Liver (tissue), 9 donors: ENCODE results near the gene DNAH7. TPM values are rescaled to one million over a fixed set of nuclear protein-coding genes. Genes with fewer than 3 reads are reported as not detected.

ENCODE experiments used
- DNase-seq: peaks from one replicate; pipeline ENCODE4 v3.0.0-alpha.2; 2017; ENCODE audit warnings: low spot score
- H3K27ac ChIP-seq, 2 donors: one replicate each; pipeline ENCODE4 v1.7.0; 2013; ENCODE audit warnings: inconsistent platforms in 2 of 2, low read length in 2 of 2, control low read depth in 1 of 2, low read depth in 1 of 2, mild to moderate bottlenecking in 1 of 2
- H3K27me3 ChIP-seq, 4 donors: one replicate each; pipeline versions ENCODE4 v1.6.1 to v1.7.0; 2013; ENCODE audit warnings: low read length in 3 of 4, inconsistent platforms in 1 of 4, mild to moderate bottlenecking in 1 of 4, moderate library complexity in 1 of 4; ENCODE audit not compliant: control insufficient read depth in 4 of 4, insufficient read depth in 4 of 4
- H3K36me3 ChIP-seq, 4 donors: one replicate each; pipeline versions ENCODE4 v1.6.1 to v1.7.0; 2013; ENCODE audit warnings: low read length in 3 of 4, mild to moderate bottlenecking in 3 of 4, low read depth in 1 of 4, moderate library complexity in 1 of 4; ENCODE audit not compliant: control insufficient read depth in 4 of 4, insufficient read depth in 3 of 4
- H3K4me1 ChIP-seq, 4 donors: one replicate each; pipeline versions ENCODE4 v1.6.1 to v1.7.0; 2013; ENCODE audit warnings: low read length in 3 of 4, mild to moderate bottlenecking in 3 of 4, moderate library complexity in 1 of 4; ENCODE audit not compliant: control insufficient read depth in 4 of 4, insufficient read depth in 4 of 4
- H3K4me3 ChIP-seq, 3 donors: one replicate each; pipeline versions ENCODE4 v1.6.1 to v1.7.0; 2013; ENCODE audit warnings: low read length in 3 of 3, control low read depth in 1 of 3, low read depth in 1 of 3, mild to moderate bottlenecking in 1 of 3
- H3K9ac ChIP-seq, 2 donors: one replicate each; pipeline ENCODE4 v1.7.0; 2013; ENCODE audit warnings: low read length in 2 of 2, mild to moderate bottlenecking in 2 of 2, moderate library complexity in 2 of 2, control low read depth in 1 of 2, low read depth in 1 of 2
- H3K9me3 ChIP-seq, 4 donors: one replicate each; pipeline versions ENCODE4 v1.6.1 to v1.7.0; 2013; ENCODE audit warnings: low read length in 3 of 4; ENCODE audit not compliant: control insufficient read depth in 4 of 4
- ATF3 ChIP-seq: IDR thresholded peaks from 2 replicates; pipeline ENCODE4 v1.6.1; 2016; ENCODE audit warnings: antibody characterized with exemption
- CTCF ChIP-seq: fragments of 150-350 bp; IDR thresholded peaks from 2 replicates; pipeline ENCODE4 v1.5.1; 2017; ENCODE audit warnings: improper control_type of control experiment, low read depth, low read length; ENCODE audit not compliant: missing input control
- EGR1 ChIP-seq, 2 donors: IDR thresholded peaks; 2 replicates each; pipeline ENCODE4 v1.6.1; 2016 to 2018; ENCODE audit warnings: antibody characterized with exemption in 2 of 2, low read depth in 2 of 2
- FOXA2 ChIP-seq: IDR thresholded peaks from 2 replicates; pipeline ENCODE4 v1.6.1; 2016; ENCODE audit warnings: antibody characterized with exemption
- HNF4A ChIP-seq, 2 donors: conservative IDR thresholded peaks; 2 replicates each; pipeline ENCODE4 v1.6.1; 2016; ENCODE audit warnings: antibody characterized with exemption in 2 of 2, mild to moderate bottlenecking in 2 of 2
- HNF4G ChIP-seq: IDR thresholded peaks from 2 replicates; pipeline ENCODE4 v1.6.1; 2016; ENCODE audit warnings: antibody characterized with exemption
- JUND ChIP-seq, 2 donors: IDR thresholded peaks; 2 replicates each; pipeline ENCODE4 v1.6.1; 2016; ENCODE audit warnings: antibody characterized with exemption in 2 of 2
- MAX ChIP-seq: IDR thresholded peaks from 2 replicates; pipeline ENCODE4 v1.6.1; 2016; ENCODE audit warnings: antibody characterized with exemption
- NR2F2 ChIP-seq: IDR thresholded peaks from 2 replicates; pipeline ENCODE4 v1.6.1; 2016; ENCODE audit warnings: antibody characterized with exemption
- RAD21 ChIP-seq, 2 donors: IDR thresholded peaks; 2 replicates each; pipeline ENCODE4 v1.6.1; 2016; ENCODE audit warnings: antibody characterized with exemption in 2 of 2, mild to moderate bottlenecking in 2 of 2
- RXRA ChIP-seq, 2 donors: IDR thresholded peaks; 2 replicates each; pipeline ENCODE4 v1.6.1; 2017 to 2018; ENCODE audit warnings: antibody characterized with exemption in 2 of 2, mild to moderate bottlenecking in 1 of 2
- YY1 ChIP-seq: IDR thresholded peaks from 2 replicates; pipeline ENCODE4 v1.6.1; 2016; ENCODE audit warnings: antibody characterized with exemption, mild to moderate bottlenecking
- ZBTB33 ChIP-seq: IDR thresholded peaks from 2 replicates; pipeline ENCODE4 v1.6.1; 2016; ENCODE audit warnings: antibody characterized with exemption
- WGBS: extraction: QIAGEN DNeasy Blood & Tissue Kit; methylation state at CpG from one replicate; pipeline ENCODE4 v1.1.7; 2013; 5-methylcytosine and 5-hydroxymethylcytosine counted together
- polyA plus RNA-seq, 2 donors: library from polyadenylated mRNA; stranded (reverse) in 1 of 2; unstranded in 1 of 2; fragments of 200-250 nt in 1 of 2; fragments of >200 nt in 1 of 2; fragmentation: Nextera tagmentation in 1 of 2; extraction: Ambion mirVana in 1 of 2; gene quantifications; one replicate each; pipeline versions ENCODE4 v1.2.1 to v1.2.3, GENCODE V29; 2013 to 2015
- total RNA-seq, 2 donors: library from RNA; depleted of rRNA; stranded (reverse); fragments of >200 nt; gene quantifications; one replicate each; pipeline ENCODE4 v1.2.3, GENCODE V29; 2014
- donor health status: healthy.
- donor health status: healthy.
- donor health status: healthy.
- donor health status: healthy.
- donor health status: healthy.

Gene DNAH7
- total and polyA plus RNA-seq, 4 donors = under 0.01 to 0.50 (median 0.07) TPM

- WGBS = 79% methylated on average over 1 of the region's 1 CpG
- H3K9ac ChIP-seq = no peak overlapping the region
- H3K36me3 ChIP-seq = no peaks in the 10 kb centered on the region
- H3K4me3 ChIP-seq = no peak overlapping the region
- TF ChIP-seq FOXA2 = no peak
- TF ChIP-seq EGR1 (IDR thresholded peaks at IDR 0.05; ENCODE audit: low read depth in 2 of 2) = no peak
- TF ChIP-seq ZBTB33 = no peak
- no peak for TF ChIP-seq YY1
- no peak for TF ChIP-seq HNF4G
- no peak for TF ChIP-seq CTCF
- no peak for TF ChIP-seq RXRA (IDR thresholded peaks at IDR 0.05)
- no peak overlapping the region for H3K27ac ChIP-seq
- DNase-seq = no peak
- H3K9me3 ChIP-seq = no peaks in the 10 kb centered on the region
- no peaks in the 10 kb centered on the region for H3K4me1 ChIP-seq
- H3K27me3 ChIP-seq = no peaks in the 10 kb centered on the region
Observed at GRCh38 chr2:195805283-195805976, 263.2 kb downstream of the DNAH7 start.

- H3K9me3 ChIP-seq = no peaks in the 10 kb centered on the region
Observed at GRCh38 chr2:195795879-195796278, 272.8 kb downstream of the DNAH7 start.

More at GRCh38 chr2:195795879-195796278, 272.8 kb downstream of the DNAH7 start:
- Histone ChIP-seq H3K27me3 (no peaks in the 10 kb centered on the region), H3K4me3 (no peak overlapping the region), H3K27ac (no peak overlapping the region), H3K36me3 (no peaks in the 10 kb centered on the region), H3K9ac (no peak overlapping the region), H3K4me1 (no peaks in the 10 kb centered on the region)
- TF ChIP-seq RAD21 (IDR thresholded peaks at IDR 0.05) (no peak), HNF4A (conservative IDR thresholded peaks at IDR 0.05) (no peak), HNF4G (no peak), JUND (IDR thresholded peaks at IDR 0.05) (no peak), MAX (no peak), EGR1 (IDR thresholded peaks at IDR 0.05; ENCODE audit: low read depth in 2 of 2) (no peak), RXRA (IDR thresholded peaks at IDR 0.05) (no peak), NR2F2 (no peak), ATF3 (no peak), ZBTB33 (no peak)
- DNase-seq = no peak
- WGBS = 31% methylated on average over 1 of the region's 1 CpG
